RWPE1 (cell line): ENCODE data around the gene STXBP6.

Experiments used
- CTCF ChIA-PET: fragments of 350-600 bp; sonication (Branson Sonifier 250); formaldehyde crosslinking; extraction: SDS; loops from one replicate; lab custom pipeline; 2021; lab: Yijun Ruan, JAX
- POLR2A ChIA-PET: fragments of 400-600 bp; formaldehyde crosslinking; extraction: SDS; loops from one replicate; lab custom pipeline; 2020; ENCODE audit warnings: antibody characterized with exemption; ENCODE audit not compliant: low non-redundant PET; lab: Yijun Ruan, JAX
- DNase-seq: peaks from one replicate; pipeline ENCODE4 v3.0.0; 2012; ENCODE audit warnings: low spot score
- H3K27ac ChIP-seq: fragments of 450-650 bp; 2 replicates; pipeline ENCODE4 v1.5.1; 2017
- CTCF ChIP-seq: fragments of 450-650 bp; conservative IDR thresholded peaks from 2 replicates; pipeline ENCODE4 v1.5.1; 2017; ENCODE audit warnings: low read depth, mild to moderate bottlenecking

STXBP6 gene

GRCh38 chr14:24875203-24875838, 174.6 kb downstream of the STXBP6 start:
- ChIA-PET POLR2A (no interaction called here), CTCF (no interaction called here)
- no peak for TF ChIP-seq CTCF
- DNase-seq: no peak
- no peak overlapping the region for H3K27ac ChIP-seq

GRCh38 chr14:24874514-24875202, 175.3 kb downstream of the STXBP6 start:
- POLR2A ChIA-PET: no interaction called here
- no peak overlapping the region for H3K27ac ChIP-seq
- no peak for TF ChIP-seq CTCF
- DNase-seq: no peak
- CTCF ChIA-PET: no interaction called here

- ChIA-PET CTCF (no interaction called here), POLR2A (no interaction called here)
- no peak for DNase-seq
- H3K27ac ChIP-seq: no peak overlapping the region
- no peak for TF ChIP-seq CTCF
These were observed 176.4 kb downstream of the STXBP6 start for GRCh38 chr14:24873551-24873950.

GRCh38 chr14:24870949-24871701, 178.8 kb downstream of the STXBP6 start:
- ChIA-PET CTCF (no interaction called here), POLR2A (no interaction called here)
- no peak for DNase-seq
- no peak overlapping the region for H3K27ac ChIP-seq
- TF ChIP-seq CTCF: no peak

GRCh38 chr14:24868389-24868788, 181.6 kb downstream of the STXBP6 start:
- no peak overlapping the region for H3K27ac ChIP-seq
- DNase-seq: no peak
- ChIA-PET CTCF (no interaction called here), POLR2A (no interaction called here)
- TF ChIP-seq CTCF: no peak

- DNase-seq: no peak
- POLR2A ChIA-PET: no interaction called here
- no peak for TF ChIP-seq CTCF
- no peak overlapping the region for H3K27ac ChIP-seq
- CTCF ChIA-PET: no interaction called here
These were observed 183.8 kb downstream of the STXBP6 start for GRCh38 chr14:24866067-24866639.
